Neural crest cell (in vitro differentiated cells): ENCODE results near the gene RSBN1L. TPM values are rescaled to one million over a fixed set of nuclear protein-coding genes. Genes with fewer than 3 reads are reported as not detected.

Source experiments
- DNase-seq: peaks from one replicate; pipeline ENCODE4 v3.0.0; 2021; ENCODE audit warnings: low read depth, mixed read lengths, low spot score
- H3K27ac Mint-ChIP-seq: one replicate; pipeline ENCODE4 v1.8.0; 2021; ENCODE audit warnings: mild to moderate bottlenecking, mixed read lengths; ENCODE audit not compliant: unreplicated experiment
- H3K27me3 Mint-ChIP-seq: 2 replicates; pipeline ENCODE4 v1.8.0; 2021; ENCODE audit warnings: low read depth, mild to moderate bottlenecking, mixed read lengths
- H3K36me3 Mint-ChIP-seq: 2 replicates; pipeline ENCODE4 v1.8.0; 2021; ENCODE audit warnings: low read depth, mild to moderate bottlenecking, mixed read lengths
- H3K4me1 Mint-ChIP-seq: 2 replicates; pipeline ENCODE4 v1.8.0; 2021; ENCODE audit warnings: mixed read lengths
- H3K4me3 Mint-ChIP-seq: one replicate; pipeline ENCODE4 v1.8.0; 2021; ENCODE audit warnings: mild to moderate bottlenecking, mixed read lengths
- H3K9me3 Mint-ChIP-seq: 2 replicates; pipeline ENCODE4 v1.8.0; 2021; ENCODE audit warnings: mixed read lengths
- total RNA-seq: library from RNA; stranded (reverse); gene quantifications from 2 replicates; pipeline ENCODE4 v1.2.1, GENCODE V29; 2021
- TF ChIP-seq, protein P1 (sequence below): fragments of 200-600 bp; sonication (generic); conservative IDR thresholded peaks from 2 replicates; pipeline ENCODE4 v1.5.0; 2021; ENCODE audit warnings: antibody characterized with exemption, mild to moderate bottlenecking

The RSBN1L gene
- total RNA-seq, 1 donor from 2014 or later: 23.6 TPM

DNA sequence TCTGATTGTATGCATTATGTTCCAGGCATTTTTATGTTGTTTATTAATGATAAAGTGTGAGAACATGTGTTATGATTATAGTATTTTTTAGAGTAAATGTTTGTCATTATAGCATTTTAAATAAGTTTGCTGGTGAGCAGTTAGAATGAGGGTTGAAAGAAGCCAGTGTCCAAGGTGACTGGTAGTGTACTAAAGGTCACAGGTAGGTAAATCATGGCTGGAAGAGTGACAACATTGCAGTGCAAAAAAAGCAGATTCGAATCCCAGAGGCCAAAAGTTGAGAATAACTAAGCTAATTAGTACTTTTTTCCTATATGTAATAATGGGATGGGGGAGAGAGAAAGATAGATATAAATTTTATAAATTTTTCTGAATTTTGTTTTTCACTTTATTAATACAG lies 44.0 kb downstream of the RSBN1L start:
- Mint-ChIP-seq H3K9me3 (no peaks in the 10 kb centered on the region), H3K36me3 (peaks cover 4% of the 10 kb centered on the region), H3K4me3 (no peak overlapping the region), H3K27me3 (no peaks in the 10 kb centered on the region), H3K27ac (no peak overlapping the region), H3K4me1 (peaks cover 3% of the 10 kb centered on the region)
- TF ChIP-seq, protein P1, sequence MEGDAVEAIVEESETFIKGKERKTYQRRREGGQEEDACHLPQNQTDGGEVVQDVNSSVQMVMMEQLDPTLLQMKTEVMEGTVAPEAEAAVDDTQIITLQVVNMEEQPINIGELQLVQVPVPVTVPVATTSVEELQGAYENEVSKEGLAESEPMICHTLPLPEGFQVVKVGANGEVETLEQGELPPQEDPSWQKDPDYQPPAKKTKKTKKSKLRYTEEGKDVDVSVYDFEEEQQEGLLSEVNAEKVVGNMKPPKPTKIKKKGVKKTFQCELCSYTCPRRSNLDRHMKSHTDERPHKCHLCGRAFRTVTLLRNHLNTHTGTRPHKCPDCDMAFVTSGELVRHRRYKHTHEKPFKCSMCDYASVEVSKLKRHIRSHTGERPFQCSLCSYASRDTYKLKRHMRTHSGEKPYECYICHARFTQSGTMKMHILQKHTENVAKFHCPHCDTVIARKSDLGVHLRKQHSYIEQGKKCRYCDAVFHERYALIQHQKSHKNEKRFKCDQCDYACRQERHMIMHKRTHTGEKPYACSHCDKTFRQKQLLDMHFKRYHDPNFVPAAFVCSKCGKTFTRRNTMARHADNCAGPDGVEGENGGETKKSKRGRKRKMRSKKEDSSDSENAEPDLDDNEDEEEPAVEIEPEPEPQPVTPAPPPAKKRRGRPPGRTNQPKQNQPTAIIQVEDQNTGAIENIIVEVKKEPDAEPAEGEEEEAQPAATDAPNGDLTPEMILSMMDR: no peak
- no peak for DNase-seq

GRCh38 chr7:77743518-77743917 lies 47.3 kb downstream of the RSBN1L start:
- no peak overlapping the region for H3K27ac Mint-ChIP-seq
- no peak overlapping the region for H3K4me3 Mint-ChIP-seq
- H3K36me3 Mint-ChIP-seq: peaks cover 6% of the 10 kb centered on the region
- TF ChIP-seq, protein P1: no peak
- no peak for DNase-seq
- peaks cover 2% of the 10 kb centered on the region for H3K9me3 Mint-ChIP-seq
- H3K27me3 Mint-ChIP-seq: no peaks in the 10 kb centered on the region
- H3K4me1 Mint-ChIP-seq: no peaks in the 10 kb centered on the region

DNA sequence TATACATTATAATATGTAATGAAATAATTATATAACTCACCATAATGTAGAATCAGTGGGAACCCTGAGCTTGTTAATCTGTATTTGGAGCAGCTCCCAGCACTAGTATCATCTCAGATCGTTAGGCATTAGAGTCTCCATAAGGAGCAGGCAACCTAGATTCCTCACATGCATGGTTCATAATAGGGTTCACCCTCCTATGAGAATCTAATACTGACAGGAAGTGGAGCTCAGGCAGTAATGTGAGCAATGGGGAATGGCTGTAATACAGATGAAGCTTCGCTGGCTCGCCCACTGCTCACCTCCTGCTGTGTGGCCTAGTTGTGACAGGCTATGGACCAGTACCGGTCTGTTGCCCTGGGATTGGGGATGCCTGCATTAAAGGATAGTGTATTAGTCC lies 49.5 kb downstream of the RSBN1L start:
- H3K9me3 Mint-ChIP-seq: peaks cover 2% of the 10 kb centered on the region
- TF ChIP-seq, protein P1: no peak
- H3K27me3 Mint-ChIP-seq: no peaks in the 10 kb centered on the region
- no peaks in the 10 kb centered on the region for H3K4me1 Mint-ChIP-seq
- DNase-seq: no peak
- H3K4me3 Mint-ChIP-seq: no peak overlapping the region
- H3K36me3 Mint-ChIP-seq: peaks cover 9% of the 10 kb centered on the region
- H3K27ac Mint-ChIP-seq: peak overlapping the region; percentile 72

DNA sequence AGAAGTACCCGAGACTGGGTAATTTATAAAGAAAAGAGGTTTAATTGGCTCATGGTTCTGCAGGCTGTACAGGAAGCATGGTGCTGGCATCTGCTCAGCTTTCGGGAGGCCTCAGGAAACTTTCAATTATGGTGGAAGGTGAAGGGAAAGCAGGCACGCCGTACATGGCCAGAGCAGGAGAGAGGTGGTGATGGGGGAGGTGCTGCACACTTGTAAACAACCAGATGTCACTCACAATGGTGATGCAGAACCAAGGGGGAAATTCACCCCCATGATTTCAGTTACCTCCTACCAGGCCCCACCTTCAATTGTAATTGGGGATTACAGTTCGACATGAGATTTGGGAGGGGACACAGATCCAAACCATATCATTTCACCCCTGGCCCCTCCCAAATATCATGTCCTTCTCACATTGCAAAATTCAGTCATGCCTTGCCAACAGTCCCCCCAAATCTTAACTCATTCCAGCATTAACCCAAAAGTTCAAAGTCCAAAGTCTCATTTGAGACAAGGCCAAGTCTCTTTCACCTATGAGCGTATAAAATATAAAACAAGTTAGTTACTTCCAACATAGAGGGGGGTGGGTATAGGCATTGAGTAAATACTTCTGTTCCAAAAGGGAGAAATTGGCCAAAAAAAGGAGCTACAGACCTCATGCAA lies 50.0 kb downstream of the RSBN1L start:
- Mint-ChIP-seq H3K36me3 (peaks cover 11% of the 10 kb centered on the region), H3K27ac (peak overlapping the region; percentile 72), H3K27me3 (no peaks in the 10 kb centered on the region), H3K9me3 (peaks cover 2% of the 10 kb centered on the region), H3K4me3 (no peak overlapping the region), H3K4me1 (no peaks in the 10 kb centered on the region)
- no peak for DNase-seq
- TF ChIP-seq, protein P1: no peak

GRCh38 chr7:77746824-77747165 lies 50.5 kb downstream of the RSBN1L start:
- Mint-ChIP-seq H3K4me1 (no peaks in the 10 kb centered on the region), H3K36me3 (peaks cover 11% of the 10 kb centered on the region), H3K4me3 (no peak overlapping the region), H3K9me3 (peaks cover 2% of the 10 kb centered on the region), H3K27me3 (no peaks in the 10 kb centered on the region), H3K27ac (no peak overlapping the region)
- TF ChIP-seq, protein P1: no peak
- DNase-seq: no peak
